HFF-Myc (cell line): ENCODE measurements around the gene PADI3.
"Not testable (repeated sequence)": the region's sequence is repeated elsewhere in the genome, so short reads cannot be mapped to it uniquely, and the experiment has no call there.

Experiments
- DNase-seq: peaks from one replicate; pipeline ENCODE4 v3.0.0-alpha.2; 2011; ENCODE audit warnings: low read depth; ENCODE audit errors: extremely low read depth
- H3K4me3 ChIP-seq: replicated peaks from 2 replicates; pipeline ENCODE4 v1.5.1; 2011; ENCODE audit warnings: low read depth, mild to moderate bottlenecking, control low read depth, low read length
- CTCF ChIP-seq: IDR thresholded peaks from 2 replicates; pipeline ENCODE4 v1.5.1; 2012; ENCODE audit warnings: mild to moderate bottlenecking, low read depth, low read length, control low read depth; ENCODE audit errors: missing control alignments

The PADI3 gene

GRCh38 chr1:17319561-17320350 lies 70.9 kb downstream of the PADI3 start:
- no peak overlapping the region for H3K4me3 ChIP-seq
- no peak for TF ChIP-seq CTCF
- DNase-seq: no peak

DNA sequence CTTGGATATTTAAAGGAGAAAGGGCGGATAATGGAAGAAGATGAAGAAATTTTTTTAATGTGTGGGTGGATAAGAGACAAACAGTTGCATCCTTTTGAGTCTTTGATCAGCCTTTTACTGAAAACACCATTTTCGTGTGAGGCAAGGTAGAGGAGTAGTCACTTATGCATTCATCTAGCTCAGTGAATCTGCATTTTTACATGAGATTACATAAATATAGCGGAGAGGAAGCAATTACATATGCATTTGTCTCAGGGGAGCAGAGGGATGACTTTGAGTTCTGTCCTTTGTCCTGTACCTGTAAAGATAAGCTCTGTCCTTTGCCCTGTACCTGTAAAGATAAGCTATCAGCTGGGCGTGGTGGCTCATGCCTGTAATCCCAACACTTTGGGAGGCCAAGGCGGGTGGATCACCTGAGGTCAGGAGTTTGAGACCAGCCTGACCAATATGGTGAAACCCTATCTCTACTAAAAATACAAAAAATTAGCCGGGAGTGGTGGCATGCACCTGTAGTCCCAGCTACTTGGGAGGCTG lies 73.0 kb downstream of the PADI3 start:
- DNase-seq, H3K4me3 ChIP-seq: not testable (repeated sequence)

GRCh38 chr1:17328855-17329254 lies 80.0 kb downstream of the PADI3 start:
- no peak for DNase-seq
- no peak for TF ChIP-seq CTCF
- H3K4me3 ChIP-seq: no peak overlapping the region

DNA sequence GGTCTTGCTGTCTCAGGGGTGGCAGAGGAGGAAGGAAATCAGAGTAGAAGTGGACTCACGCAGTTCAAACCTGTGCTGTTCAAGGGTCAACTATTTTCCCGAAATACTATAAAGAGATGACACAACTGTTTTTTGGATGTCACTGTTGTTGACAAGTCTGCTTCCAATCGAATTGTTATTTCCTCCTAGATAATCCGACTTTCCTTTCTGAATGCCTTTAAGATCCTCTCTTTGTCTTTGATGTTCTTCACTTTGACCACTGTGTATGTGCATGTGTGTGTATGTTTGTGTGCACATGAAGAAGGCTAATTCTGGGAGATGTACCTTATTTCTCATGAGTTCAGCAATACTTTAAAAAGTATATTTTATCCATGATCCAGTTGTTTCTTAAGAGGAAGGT lies 80.7 kb downstream of the PADI3 start:
- no peak for TF ChIP-seq CTCF
- H3K4me3 ChIP-seq: no peak overlapping the region
- no peak for DNase-seq

- no peak for TF ChIP-seq CTCF
- H3K4me3 ChIP-seq: no peak overlapping the region
- DNase-seq: no peak
Measured at GRCh38 chr1:17330856-17331255, 82.0 kb downstream of the PADI3 start.

- TF ChIP-seq CTCF: no peak
- no peak overlapping the region for H3K4me3 ChIP-seq
- no peak for DNase-seq
Measured at GRCh38 chr1:17333081-17333480, 84.2 kb downstream of the PADI3 start.
